ENCODE measurements around the gene ISG20L2.

Gene ISG20L2

DNA sequence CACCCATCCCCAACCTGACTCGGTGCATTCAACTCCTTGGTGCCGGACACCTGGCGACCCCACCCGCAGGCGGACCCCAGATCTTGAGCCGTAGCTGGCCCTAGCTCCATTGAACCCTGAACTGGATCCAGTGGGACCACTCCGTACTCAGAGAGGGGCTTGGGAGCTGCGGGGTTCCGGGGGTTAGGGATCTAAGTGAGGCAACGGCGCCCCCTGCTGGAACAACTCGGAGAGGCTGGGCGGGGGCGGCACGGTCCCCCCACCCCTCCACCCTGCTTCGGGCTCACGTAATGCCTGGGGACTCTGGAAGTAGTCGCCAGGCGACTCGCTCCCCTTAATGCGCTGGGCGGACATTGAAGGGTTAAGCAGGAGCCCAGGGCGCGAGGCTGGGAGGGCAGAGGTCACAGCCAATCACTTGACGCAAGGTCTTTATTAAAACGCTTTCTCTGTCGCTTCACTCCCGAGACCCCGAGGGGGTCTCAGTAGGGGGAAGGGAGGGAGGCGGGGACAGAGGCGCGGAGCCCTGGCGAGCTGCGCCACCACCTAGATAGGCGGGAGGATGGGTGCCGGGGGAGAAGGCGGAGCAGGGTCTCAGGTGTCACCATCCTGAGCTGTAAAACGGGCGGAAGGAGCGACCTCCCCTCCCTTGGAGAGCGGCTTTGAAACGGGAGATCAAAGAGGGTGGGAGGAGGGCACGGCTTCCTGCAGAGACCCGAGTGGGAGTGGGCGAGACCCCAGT lies 22.5 kb downstream of the ISG20L2 start:
- peak; percentile 74 for DNase-seq

DNA sequence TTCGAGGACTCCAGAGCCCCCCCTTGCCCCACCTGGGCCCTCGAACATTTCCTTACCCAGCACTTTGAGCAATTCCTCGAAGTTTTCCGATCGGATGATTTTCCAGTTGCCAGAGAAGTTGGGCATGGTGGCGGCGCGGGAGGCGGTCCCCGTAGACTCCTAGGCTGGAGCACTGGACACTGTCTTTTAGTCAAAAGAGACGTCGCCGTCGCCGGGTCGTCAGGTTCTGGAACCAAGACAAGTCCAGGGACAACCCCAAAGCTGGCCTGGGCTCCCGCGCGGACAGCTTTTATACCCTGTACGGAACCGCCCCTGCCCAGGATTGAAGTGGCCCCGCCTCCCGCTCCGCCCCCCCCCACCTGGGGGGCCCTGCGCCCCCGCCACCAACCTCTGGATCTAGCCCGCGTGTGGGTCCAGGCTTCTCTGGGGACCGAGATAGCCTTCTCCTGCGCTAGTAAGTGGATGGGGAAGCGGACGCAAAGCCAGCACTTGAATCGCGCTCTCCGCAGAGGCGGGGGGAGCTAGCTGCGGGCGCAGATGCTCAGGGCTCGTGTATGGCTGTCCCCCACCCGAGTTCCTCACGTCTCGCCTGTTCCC lies 23.1 kb downstream of the ISG20L2 start, which contains the start of gene CRABP2:
Gene CRABP2, minus strand, starts transcription at position 263 of the 597 bp plus-strand sequence. Its CDS starts 137 bp downstream, at position 126.
- DNase-seq = no peak

DNA sequence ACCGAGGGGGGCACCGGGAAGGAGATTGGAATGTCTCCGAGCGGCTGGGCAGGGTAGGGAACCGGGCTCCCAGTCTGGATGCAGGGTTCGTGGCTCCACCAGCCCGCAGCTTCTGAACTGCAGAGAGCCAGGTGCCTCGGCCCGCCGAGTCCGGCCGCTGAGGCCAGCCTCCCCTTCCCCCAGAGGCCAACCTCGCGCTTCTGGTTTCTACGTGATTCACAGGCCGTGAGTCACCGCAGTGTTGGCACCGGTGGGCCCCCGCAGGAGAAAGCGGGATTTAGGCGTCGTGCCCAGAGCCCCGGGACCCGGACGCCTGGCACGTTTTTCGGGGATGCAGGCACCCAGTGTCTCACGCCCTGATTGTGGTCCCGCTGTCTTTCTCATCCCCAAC lies 23.6 kb downstream of the ISG20L2 start:
- no peak for DNase-seq

DNA sequence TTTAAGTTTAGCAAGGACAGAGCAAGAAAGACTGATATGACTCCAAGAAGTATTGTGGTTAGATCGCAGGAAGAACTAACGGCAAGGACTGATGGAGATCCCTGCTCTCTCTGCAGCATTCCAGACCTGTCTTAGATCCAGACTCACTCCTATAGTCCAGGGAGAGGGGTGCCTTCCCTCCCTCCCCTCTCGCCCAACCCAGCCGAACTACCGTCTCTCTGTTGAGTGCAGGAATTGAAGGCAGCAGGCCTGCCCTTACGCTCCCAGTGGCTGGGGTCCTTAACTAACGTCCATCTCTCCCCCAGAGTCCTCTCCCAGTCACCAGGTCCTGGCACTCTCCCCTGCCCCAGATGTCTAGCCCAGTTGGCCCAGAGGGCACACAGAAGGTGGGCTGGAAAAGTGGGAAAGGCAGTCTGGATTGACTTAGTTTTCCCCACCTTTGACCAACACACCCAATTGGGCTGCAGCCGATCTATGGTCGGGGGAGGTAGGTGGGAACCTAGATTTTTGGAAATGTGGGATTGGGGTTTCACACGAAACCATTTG lies 24.3 kb downstream of the ISG20L2 start:
- no peak for DNase-seq

DNA sequence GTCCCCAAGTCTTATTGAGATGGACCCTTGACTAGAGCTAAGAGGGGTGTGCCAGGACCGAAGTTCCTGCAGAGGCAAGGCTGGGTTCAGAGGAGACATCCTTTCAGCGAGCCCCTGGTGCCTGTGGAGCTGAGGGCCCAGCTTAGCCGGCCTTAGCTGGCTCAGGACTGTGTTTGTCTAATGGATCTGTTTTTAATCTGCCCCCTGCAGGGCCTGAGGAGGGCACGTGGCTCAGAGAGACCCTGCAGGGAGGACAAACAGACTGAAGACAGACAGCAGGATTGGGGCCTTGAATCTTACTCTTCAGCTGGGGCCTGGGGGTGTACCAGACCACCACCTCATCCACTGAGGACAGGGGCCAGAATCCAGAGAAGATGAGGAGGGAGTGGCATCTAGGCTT lies 24.8 kb downstream of the ISG20L2 start:
- DNase-seq = no peak

DNA sequence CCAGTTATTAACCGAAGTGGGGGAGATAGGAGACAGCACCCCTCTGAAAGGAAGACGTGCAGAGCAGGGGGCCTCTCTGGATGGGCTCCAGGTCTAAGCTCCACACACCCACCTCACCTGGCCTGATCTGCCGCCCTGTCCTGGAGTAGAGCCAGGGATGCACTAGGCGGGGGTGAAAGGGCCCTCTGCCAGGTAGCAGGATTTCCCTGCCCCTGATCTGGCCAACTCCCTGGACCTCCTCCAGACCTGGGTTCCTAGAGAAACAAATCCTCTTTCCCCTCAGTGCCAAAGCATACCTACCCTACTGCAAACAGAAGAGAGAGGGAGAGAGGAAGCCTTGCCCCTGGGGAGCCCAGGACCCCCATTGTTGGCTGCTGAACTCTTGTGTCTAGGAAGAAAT lies 25.2 kb downstream of the ISG20L2 start:
- no peak for DNase-seq

DNA sequence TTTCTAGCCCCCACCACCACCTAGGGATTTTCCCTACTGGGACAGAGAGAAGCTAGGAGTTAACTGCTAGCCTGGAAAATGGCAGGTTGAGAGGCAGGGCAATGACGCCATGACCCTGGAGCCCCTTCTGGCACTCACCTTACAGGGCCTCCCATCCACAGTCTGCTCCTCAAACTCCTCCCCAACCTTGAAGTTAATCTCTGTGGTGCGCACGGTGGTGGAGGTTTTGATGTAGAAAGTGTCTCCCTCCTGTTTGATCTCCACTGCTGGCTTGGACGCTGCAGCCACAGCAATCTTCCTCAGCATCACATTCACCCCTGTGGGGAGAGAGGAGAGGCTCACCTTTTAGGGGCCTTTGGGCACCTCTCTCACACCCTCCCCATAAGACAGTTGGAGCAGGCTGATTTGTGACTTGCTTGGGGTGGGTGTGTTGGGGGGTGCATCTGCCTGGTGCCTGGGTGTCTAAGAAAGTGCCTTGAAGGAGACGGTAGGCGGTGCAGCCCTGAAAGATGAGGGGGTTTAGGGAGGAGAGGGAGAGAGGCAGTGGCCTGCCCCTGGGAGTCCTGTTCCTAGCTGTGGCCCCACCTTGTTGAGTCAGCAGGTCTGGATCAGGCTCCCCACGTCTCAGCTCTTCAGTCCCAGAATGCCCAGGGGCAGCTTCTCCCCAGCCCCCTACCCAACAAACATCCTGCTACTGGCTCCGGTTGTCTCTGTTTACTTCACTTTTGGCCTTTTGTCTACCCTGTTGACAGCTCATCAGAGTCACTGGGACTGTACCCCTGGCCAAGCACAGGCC lies 27.6 kb downstream of the ISG20L2 start:
- no peak for DNase-seq

DNA sequence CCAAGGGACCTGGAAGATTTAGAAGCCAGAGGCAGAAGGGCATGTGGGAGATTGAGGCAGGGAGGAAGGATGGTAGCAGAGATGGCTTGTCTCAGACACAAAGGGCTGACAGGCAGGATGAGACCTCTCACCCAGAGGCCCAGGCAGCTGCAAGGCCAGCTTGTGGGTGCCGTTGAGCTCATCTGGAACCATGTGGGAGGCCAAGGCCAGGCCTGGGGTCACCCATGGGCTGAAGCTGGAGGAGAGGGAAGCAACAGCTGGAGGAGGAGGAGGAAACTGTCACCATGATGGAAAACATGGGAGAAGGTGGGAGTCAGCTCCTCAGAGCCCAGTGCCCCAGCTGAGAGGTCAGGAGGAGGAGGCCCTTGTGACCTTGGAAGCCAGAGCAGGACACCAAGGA lies 29.6 kb downstream of the ISG20L2 start:
- DNase-seq = no peak

DNA sequence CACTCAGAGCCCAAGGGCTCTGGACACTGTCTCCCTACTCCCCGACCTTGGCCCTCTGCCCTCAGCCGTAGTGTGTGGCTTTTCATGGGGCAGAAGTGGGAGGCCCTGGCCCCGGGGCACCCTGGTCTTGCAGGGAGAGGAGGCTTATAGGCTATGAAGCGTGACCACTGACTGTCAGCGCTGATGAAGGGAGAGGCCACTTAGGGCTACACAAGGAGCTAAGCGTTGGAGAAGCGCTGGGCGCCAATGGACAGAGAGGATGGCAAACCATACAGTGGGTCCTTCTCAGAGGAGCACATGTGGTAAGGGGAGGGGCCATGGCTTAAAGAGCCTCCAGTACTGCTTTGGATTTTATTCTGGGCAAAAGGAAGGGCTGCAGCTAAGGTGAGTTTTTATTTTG lies 31.1 kb downstream of the ISG20L2 start:
- DNase-seq = peak; percentile 97

DNA sequence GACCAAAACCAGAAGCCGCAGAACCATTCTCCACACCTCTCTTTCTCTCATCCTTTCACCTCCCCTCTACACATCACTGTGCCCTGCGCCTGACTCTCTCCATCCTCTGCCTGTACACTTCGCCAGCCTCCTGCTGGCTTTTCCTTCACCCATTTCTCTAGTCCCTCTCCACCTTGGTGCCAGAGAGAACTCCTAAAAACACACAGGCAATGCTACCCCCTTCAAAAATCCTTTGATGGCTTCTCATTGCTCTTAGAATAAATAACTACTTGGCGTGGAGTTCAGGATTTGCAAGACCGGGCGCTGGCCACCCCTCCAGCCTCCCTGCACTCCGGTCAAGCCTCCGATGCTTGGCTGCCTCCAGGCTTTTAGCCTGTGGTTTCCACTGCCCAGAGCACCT lies 31.8 kb downstream of the ISG20L2 start:
- DNase-seq = no peak

DNA sequence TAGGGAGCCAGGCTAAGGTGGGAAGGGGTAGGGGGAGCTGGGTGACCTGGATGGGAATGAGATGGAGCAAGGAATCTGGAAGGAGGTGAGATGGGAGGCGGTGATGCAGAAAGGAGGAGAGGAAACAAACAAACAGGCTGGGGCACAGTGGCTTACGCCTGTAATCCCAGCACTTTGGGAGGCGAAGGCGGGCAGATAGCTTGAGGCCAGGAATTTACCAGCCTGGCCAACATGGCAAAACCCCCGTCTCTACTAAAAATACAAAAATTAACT lies 33.9 kb downstream of the ISG20L2 start:
- no peak for DNase-seq

DNA sequence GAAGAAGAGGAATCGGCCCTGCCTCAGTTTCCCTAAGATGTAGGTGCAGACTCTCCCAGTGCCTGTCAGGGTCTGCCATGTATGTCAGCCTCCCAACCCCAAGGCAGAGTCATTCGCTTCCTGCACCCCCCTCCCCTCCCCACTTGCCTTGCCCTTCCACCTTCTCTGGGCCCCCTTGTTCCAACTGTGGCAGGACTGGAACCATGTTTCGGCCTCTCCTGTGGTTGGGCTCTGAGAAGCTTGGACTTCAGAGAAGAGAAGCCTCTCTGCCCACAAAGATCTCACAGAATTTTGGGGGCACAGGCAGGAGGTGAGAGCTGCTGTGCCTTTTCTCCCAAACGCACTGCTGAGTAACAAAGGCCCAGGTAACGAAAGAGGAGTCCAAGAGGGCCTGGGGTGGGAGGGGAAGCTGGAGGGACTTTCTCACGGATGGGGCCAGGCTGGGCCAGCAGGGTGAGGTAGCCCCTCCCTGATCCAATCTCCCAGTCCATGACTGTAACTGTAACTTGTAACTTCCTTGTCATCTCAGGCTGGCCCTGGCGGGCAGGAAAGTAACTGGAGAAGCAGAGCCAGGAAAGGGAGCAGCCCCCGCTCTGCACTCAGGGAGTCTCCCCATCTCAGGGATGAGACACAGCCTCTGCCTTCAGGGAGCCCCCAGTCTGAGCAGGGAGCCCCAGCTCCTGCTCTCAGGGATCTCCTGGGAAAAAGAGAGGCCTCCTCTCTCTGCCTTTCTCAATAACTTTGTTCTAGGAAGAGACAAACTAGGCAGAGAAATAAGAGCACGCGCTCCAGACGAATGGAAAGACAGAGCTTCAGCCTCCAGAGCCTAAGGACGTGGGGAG lies 34.5 kb downstream of the ISG20L2 start:
- no peak for DNase-seq

DNA sequence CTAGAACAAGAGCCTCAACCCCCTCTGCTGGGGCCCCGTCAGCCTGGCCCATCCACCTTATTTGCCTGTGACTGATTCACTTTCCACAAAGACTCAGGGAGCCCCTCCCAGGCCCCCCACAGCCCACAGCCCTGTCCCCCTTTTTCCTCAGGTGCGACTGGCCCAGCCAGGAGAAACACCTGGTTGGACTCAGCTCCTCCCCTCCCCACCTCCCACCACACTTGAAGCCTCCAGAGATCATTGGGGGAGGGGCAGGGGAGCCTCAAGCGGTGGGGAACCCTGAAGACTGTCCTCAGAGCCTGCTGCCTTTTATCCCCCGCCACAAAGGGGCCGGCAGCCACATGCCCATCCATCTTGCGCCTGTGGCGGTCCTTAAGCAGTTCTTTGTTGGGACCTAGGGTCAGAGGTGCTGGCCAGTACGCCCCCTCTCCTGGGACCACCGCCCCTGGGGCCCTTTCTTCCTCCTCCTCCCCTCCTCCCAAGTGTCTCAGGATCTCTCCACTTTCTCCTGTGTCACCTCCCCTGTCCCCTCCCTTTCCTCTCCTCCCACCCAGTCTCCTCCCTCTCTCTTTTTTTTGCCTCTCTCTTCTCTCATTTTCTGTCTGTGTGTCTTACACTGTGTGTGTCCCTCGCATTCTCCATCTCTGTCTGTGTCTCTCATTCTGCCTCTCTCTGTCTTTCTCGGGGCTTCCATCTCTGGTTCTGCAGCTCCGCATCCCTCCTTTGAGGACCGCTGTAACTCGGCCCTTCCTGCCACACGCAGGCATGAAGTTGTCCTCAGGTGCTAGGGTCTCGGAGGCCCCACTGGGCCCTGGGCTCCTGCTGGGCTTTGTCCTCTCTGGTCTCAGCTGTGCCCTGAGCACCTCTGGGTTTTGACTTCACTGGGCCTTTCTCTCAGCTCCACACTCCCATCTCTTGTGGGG lies 35.4 kb downstream of the ISG20L2 start:
- DNase-seq = peak; percentile 91

DNA sequence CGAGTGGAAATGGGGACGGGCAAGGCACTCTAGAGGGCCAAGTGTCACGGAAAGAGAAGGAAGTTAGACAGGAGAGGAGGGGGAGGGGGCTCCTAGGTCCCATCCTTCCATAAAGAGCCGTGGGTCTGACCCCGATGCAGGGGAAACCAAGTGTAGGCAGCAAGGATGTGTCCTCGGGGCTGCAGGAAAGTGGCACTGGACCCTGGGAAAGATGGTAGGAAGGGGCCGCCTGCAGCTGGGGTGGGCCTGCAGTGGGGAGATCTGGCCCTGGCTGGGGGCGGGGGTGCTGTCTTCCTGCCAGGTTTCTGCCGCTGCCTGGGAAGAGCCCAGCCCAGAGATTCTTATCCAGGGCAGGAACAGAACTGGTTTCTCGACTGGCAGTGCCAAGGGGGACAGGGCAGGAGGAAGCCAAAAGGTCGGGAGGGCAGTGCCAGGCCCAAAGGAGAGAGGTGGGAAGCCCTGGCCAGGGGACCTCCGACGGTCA lies 36.1 kb downstream of the ISG20L2 start:
- no peak for DNase-seq

DNA sequence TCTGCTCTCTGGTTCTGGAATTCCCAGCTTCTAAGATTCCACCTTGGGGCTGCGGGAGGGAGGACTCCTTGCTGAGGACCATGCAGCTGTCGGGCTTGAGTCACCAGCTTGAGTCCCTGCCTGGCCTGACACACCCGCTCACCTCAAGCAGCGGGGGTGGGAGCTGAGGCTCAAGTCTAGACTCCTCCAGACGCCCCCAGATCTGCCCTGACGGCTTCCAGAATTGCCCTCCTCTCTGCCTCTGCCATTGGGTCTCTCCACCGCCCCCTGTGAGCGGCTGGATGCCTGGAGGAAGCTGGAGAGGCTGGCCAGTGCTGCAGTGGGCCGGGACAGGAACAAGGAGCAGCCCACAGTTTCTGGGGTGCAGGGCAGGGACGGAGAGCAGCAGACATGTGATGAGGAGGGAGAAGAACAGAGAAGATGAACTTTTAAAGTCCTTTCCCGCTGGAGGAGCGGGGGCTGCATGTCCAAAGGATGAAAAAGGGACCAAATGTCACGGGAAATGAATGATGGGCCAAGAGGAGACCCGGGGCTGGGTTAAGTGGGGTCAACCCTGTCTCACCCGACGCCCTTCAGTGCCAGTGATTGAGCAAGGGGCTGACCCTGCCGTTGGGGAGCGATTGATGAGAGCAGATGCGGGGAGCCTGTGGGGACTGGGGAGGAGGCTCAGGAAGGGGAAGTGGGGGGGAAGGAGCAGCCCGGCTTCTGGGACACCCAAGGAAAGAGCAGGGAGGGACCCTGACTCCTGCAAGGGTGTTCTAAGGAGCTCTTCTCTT lies 36.7 kb downstream of the ISG20L2 start:
- DNase-seq = no peak

DNA sequence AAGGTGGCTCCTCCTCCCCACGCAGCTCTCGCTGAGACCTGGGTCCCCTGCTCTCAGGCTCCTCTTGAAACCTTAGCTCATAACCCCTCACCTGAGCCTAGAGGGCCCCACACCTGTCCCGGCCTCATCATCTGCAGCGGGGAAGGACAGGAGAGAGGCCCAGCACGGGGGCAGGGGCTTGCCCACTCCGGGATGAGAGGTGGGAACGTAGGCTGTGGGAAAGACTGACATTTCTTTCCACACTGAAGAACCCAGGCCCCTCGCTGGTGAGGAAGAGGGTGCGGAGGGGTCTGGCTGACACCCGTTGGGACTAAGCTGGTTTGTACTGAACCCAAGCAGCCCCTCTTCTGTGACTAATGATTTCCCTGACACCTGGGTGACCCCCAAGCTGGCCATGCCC lies 37.4 kb downstream of the ISG20L2 start:
- no peak for DNase-seq

DNA sequence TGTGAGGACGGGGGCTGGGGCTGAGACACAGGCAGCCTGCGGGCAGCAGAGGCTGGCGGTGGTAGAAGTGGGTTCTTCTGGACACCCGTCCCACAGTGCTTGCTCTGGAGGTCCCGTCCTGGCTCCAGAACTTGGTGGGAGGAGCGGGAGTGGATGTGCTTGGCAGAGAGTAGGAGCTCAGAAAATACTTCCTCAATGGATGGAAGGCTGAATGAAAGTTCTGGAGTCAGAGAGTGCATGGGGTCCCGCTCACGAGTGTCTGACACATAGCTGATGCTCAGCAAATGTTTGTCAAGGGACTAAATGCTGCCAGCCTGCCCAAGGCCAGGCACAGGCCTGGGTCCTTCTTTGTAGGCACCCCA lies 37.9 kb downstream of the ISG20L2 start:
- no peak for DNase-seq

DNA sequence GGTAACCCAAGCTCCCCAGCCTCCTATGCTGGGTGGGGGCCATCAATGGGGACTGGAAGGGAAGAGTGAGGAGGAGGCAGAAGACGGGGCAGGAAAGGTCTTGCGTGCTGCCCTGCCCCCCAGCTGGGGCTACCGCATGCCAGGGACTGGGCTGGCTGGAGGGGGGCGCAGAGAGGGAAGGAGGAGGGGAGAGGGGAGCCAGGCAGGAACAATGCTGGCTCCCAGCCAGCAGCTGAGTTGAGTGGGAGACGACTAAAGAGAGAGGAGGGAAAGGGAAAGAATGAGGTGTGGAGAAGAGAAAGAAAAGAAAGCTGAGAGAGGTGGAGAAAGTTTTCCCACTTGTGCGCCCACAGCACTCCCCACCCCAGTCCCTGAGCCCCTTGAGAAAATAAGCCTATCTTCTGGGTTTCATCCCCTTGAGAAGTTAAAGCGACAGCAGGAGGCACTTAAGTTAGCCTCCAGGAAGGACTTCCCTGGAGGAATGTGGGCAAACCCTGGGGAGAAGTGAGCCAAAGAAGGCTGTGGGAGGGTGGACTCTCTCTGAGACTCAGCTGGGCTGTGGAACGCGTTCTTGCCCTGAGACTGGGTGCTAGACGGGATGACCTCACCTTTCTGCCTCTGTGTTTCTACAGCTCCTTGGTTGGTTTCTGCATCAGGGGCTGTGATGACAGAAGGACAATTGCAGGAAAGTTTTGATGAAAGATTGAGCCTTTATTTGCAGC lies 38.5 kb downstream of the ISG20L2 start:
- no peak for DNase-seq

DNA sequence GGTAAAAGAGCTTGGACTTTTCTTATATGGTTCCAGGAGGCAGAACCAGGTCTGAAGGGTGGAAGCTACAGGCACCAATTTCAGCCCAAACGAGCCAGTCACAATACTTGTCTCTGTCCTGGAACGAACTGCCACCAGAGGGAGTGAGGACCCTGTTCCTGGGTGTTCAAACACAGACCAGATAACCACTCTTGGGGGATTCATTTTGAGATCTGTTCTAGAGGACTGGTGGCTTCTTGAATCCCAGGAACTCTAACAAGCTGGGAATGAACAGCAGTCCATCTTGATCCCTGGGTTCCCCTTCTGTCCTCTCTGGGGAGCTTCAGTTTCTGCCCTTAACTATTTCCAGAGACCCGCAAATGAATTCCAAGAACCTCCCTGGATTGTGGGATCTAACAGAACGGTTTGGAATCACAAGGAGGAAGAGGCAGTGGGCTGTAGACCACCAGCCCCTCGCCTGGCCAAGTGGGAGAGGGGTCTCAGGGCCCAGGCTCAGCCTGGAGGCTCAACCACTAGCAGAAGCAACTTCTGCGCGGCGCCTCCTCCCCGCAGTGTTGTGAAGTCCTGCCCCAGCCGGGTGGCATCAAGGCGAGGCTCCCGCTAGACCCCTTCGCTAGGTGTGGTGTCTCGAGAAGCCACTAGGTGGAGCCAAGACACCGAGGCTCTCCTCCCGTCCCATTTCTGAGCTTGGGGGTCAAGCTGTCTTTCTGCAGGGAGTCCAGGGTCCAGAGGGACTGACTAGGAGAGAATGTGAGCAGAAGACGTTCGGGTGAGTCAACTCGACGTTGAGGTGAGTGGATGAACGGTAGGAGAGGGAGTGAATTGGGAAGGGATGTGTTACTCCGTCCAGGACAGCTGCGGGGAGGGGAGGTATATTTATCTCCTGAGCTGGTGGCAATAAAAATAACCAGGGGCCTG lies 39.3 kb downstream of the ISG20L2 start:
- DNase-seq = peak; percentile 35
